GM12878 (cell line): Measurements from ENCODE around the gene EBP.

ENCODE experiments used
- EZH2 ChIP-seq: IDR thresholded peaks from 2 replicates; pipeline ENCODE4 v1.6.1; 2012; ENCODE audit warnings: low read depth, mild to moderate bottlenecking, control low read depth, inconsistent platforms, low read length, borderline replicate concordance; ENCODE audit not compliant: control insufficient read depth
- KAT2A ChIP-seq: conservative IDR thresholded peaks from 2 replicates; pipeline ENCODE4 v1.6.1; 2011; ENCODE audit warnings: low read depth, low read length; ENCODE audit not compliant: control insufficient read depth
- MYB ChIP-seq: fragments of 150-350 bp; IDR thresholded peaks from 2 replicates; pipeline ENCODE4 v1.6.1; 2014; ENCODE audit warnings: mild to moderate bottlenecking, low read depth, low read length, borderline replicate concordance
- MYC ChIP-seq: IDR thresholded peaks from 2 replicates; pipeline ENCODE4 v1.6.1; 2011; ENCODE audit warnings: mild to moderate bottlenecking, low read length, moderate library complexity, inconsistent platforms; ENCODE audit not compliant: insufficient read depth, insufficient replicate concordance, insufficient read length, severe bottlenecking
- NFIC ChIP-seq: IDR thresholded peaks from 2 replicates; pipeline ENCODE4 v1.6.1; 2012; ENCODE audit warnings: low read depth, mild to moderate bottlenecking, inconsistent platforms, low read length, moderate library complexity
- NFYB ChIP-seq: IDR thresholded peaks from 2 replicates; pipeline ENCODE4 v1.6.1; 2011; ENCODE audit warnings: low read depth, mild to moderate bottlenecking, low read length, improper control_type of control experiment, moderate library complexity; ENCODE audit not compliant: insufficient read depth
- POLR2A ChIP-seq: IDR thresholded peaks from 2 replicates; pipeline ENCODE4 v1.6.1; 2011; ENCODE audit warnings: low read depth, mild to moderate bottlenecking, low read length
- RCOR1 ChIP-seq: conservative IDR thresholded peaks from 2 replicates; pipeline ENCODE4 v1.6.1; 2012; ENCODE audit warnings: low read depth, low read length, improper control_type of control experiment
- REST ChIP-seq: IDR thresholded peaks from 2 replicates; pipeline ENCODE4 v1.6.1; 2012; ENCODE audit warnings: mild to moderate bottlenecking, low read depth, low read length
- SPI1 ChIP-seq: IDR thresholded peaks from 2 replicates; pipeline ENCODE4 v1.6.1; 2011; ENCODE audit warnings: low read depth, mild to moderate bottlenecking, low read length, moderate library complexity, borderline replicate concordance; ENCODE audit not compliant: insufficient read depth
- TAF1 ChIP-seq: IDR thresholded peaks from 2 replicates; pipeline ENCODE4 v1.6.1; 2011; ENCODE audit warnings: mild to moderate bottlenecking, low read depth, low read length, borderline replicate concordance
- TF ChIP-seq, protein P1 (sequence below), 3 experiments: IDR thresholded peaks in 2 of 3; conservative IDR thresholded peaks in 1 of 3; 2 replicates each; pipeline ENCODE4 v1.5.1; 2011; ENCODE audit warnings: low read depth in 3 of 3, low read length in 3 of 3, mild to moderate bottlenecking in 3 of 3, control low read depth in 2 of 3, moderate library complexity in 2 of 3, inconsistent platforms in 1 of 3, mixed read lengths in 1 of 3; ENCODE audit not compliant: control insufficient read depth in 2 of 3, insufficient read depth in 1 of 3; ENCODE audit errors: extremely low read depth in 1 of 3

- TF ChIP-seq, protein P1, sequence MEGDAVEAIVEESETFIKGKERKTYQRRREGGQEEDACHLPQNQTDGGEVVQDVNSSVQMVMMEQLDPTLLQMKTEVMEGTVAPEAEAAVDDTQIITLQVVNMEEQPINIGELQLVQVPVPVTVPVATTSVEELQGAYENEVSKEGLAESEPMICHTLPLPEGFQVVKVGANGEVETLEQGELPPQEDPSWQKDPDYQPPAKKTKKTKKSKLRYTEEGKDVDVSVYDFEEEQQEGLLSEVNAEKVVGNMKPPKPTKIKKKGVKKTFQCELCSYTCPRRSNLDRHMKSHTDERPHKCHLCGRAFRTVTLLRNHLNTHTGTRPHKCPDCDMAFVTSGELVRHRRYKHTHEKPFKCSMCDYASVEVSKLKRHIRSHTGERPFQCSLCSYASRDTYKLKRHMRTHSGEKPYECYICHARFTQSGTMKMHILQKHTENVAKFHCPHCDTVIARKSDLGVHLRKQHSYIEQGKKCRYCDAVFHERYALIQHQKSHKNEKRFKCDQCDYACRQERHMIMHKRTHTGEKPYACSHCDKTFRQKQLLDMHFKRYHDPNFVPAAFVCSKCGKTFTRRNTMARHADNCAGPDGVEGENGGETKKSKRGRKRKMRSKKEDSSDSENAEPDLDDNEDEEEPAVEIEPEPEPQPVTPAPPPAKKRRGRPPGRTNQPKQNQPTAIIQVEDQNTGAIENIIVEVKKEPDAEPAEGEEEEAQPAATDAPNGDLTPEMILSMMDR (IDR thresholded peaks at IDR 0.05 in 2 of 3, conservative IDR thresholded peaks at IDR 0.05 in 1 of 3; ENCODE audit: control insufficient read depth in 2 of 3, extremely low read depth in 1 of 3, insufficient read depth in 1 of 3, low read depth in 3 of 3, low read length in 3 of 3): no peak
- no peak for TF ChIP-seq POLR2A
- no peak for TF ChIP-seq EZH2
- no peak for TF ChIP-seq MYC
- TF ChIP-seq RCOR1: no peak
- TF ChIP-seq KAT2A: no peak
- no peak for TF ChIP-seq NFIC
- TF ChIP-seq SPI1: no peak
- no peak for TF ChIP-seq NFYB
- TF ChIP-seq TAF1: no peak
- TF ChIP-seq REST: no peak
- TF ChIP-seq MYB: no peak
Observed at GRCh38 chrX:48489892-48490291, 31.7 kb upstream of the EBP start.
